Measurements from ENCODE around the gene NOP14.
"Not testable (repeated sequence)": the region's sequence is repeated elsewhere in the genome, so short reads cannot be mapped to it uniquely, and the experiment has no call there.

NOP14 gene

GRCh38 chr4:2963175-2963965 lies at the start of gene NOP14, which contains the start of gene GRK4:
Gene NOP14, minus strand, starts transcription at chr4:2963406. Its CDS starts 87 bp downstream, at chr4:2963319.
Gene GRK4, plus strand, starts transcription at chr4:2963571. Its CDS starts 500 bp downstream, at chr4:2964071.
- H3K4me1 ChIP-seq (ENCODE audit: control insufficient read depth, low read depth, low read length), result peaks cover 3% of the 10 kb centered on the region
- peaks cover 2% of the 10 kb centered on the region for H3K36me3 ChIP-seq (ENCODE audit: control insufficient read depth, low read depth, low read length)
- no peaks in the 10 kb centered on the region for H3K9me3 ChIP-seq (ENCODE audit: control insufficient read depth, low read depth, low read length)
- peak within 1 kb of the TSS; percentile 92 for H3K9ac ChIP-seq (ENCODE audit: low read length)
- H3K27me3 ChIP-seq (ENCODE audit: control insufficient read depth, insufficient read depth, low read length), result peaks cover 12% of the 10 kb centered on the region
- H3K27ac ChIP-seq (ENCODE audit: low read length), result peak within 1 kb of the TSS; percentile 63
- peak within 1 kb of the TSS; percentile 90 for H3K4me3 ChIP-seq (ENCODE audit: low read length)

- no peak overlapping the region for H3K4me3 ChIP-seq (ENCODE audit: low read length)
- no peaks in the 10 kb centered on the region for H3K36me3 ChIP-seq (ENCODE audit: control insufficient read depth, low read depth, low read length)
- no peak overlapping the region for H3K27ac ChIP-seq (ENCODE audit: low read length)
- H3K9ac ChIP-seq (ENCODE audit: low read length), result no peak overlapping the region
- no peaks in the 10 kb centered on the region for H3K4me1 ChIP-seq (ENCODE audit: control insufficient read depth, low read depth, low read length)
- no peaks in the 10 kb centered on the region for H3K9me3 ChIP-seq (ENCODE audit: control insufficient read depth, low read depth, low read length)
- H3K27me3 ChIP-seq (ENCODE audit: control insufficient read depth, insufficient read depth, low read length), result no peaks in the 10 kb centered on the region
These were observed 48.4 kb upstream of the NOP14 start for GRCh38 chr4:3011456-3012220.

DNA sequence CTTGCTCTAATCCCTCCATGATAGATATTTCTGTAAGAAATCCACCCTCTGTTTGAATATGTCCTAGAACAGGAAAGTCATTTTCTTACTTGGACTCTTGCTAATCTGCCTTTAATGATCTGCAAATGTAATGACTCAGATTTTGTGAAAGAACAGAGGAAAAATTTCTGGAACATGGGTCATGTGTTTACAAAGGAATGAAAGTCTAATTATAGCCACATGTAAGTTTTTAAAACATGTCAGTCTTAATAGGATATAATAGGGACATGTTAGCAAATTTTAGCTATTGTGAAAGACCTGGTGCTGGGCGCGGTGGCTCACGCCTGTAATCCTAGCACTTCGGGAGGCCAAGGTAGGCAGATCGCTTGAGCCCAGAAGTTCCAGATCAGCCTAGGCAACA lies 47.8 kb upstream of the NOP14 start:
- no peak overlapping the region for H3K9ac ChIP-seq (ENCODE audit: low read length)
- no peaks in the 10 kb centered on the region for H3K27me3 ChIP-seq (ENCODE audit: control insufficient read depth, insufficient read depth, low read length)
- H3K27ac ChIP-seq (ENCODE audit: low read length), result no peak overlapping the region
- no peak overlapping the region for H3K4me3 ChIP-seq (ENCODE audit: low read length)
- H3K4me1 ChIP-seq (ENCODE audit: control insufficient read depth, low read depth, low read length), result no peaks in the 10 kb centered on the region
- no peaks in the 10 kb centered on the region for H3K36me3 ChIP-seq (ENCODE audit: control insufficient read depth, low read depth, low read length)
- no peaks in the 10 kb centered on the region for H3K9me3 ChIP-seq (ENCODE audit: control insufficient read depth, low read depth, low read length)

DNA sequence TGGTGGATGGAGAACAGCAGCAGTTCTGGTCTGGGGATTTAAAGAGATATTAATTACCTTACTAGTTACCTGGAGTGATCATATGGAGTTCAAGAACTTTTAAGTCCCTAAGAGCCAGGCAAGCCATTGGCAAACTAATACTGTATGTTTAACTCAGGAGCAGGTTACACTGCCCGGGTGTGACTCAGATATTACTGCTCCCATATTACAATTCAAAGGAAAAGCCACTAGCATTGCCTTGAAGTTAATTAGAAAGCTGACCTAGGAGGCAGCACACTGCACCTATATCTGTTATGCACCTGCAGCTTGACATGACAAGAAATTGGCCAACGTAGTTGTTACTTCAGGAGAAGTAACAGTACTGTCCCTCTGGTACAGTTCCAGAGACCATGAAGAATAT lies 47.4 kb upstream of the NOP14 start:
- H3K9ac ChIP-seq (ENCODE audit: low read length), result no peak overlapping the region
- H3K9me3 ChIP-seq (ENCODE audit: control insufficient read depth, low read depth, low read length), result no peaks in the 10 kb centered on the region
- H3K27me3 ChIP-seq (ENCODE audit: control insufficient read depth, insufficient read depth, low read length), result no peaks in the 10 kb centered on the region
- H3K4me3 ChIP-seq (ENCODE audit: low read length), result no peak overlapping the region
- H3K4me1 ChIP-seq (ENCODE audit: control insufficient read depth, low read depth, low read length), result no peaks in the 10 kb centered on the region
- H3K27ac ChIP-seq (ENCODE audit: low read length), result no peak overlapping the region
- no peaks in the 10 kb centered on the region for H3K36me3 ChIP-seq (ENCODE audit: control insufficient read depth, low read depth, low read length)

- H3K27me3 ChIP-seq (ENCODE audit: control insufficient read depth, insufficient read depth, low read length), result no peaks in the 10 kb centered on the region
- no peaks in the 10 kb centered on the region for H3K4me1 ChIP-seq (ENCODE audit: control insufficient read depth, low read depth, low read length)
- H3K9me3 ChIP-seq (ENCODE audit: control insufficient read depth, low read depth, low read length), result no peaks in the 10 kb centered on the region
- H3K27ac ChIP-seq (ENCODE audit: low read length), result no peak overlapping the region
- H3K9ac ChIP-seq (ENCODE audit: low read length), result no peak overlapping the region
- H3K4me3 ChIP-seq (ENCODE audit: low read length), result no peak overlapping the region
- no peaks in the 10 kb centered on the region for H3K36me3 ChIP-seq (ENCODE audit: control insufficient read depth, low read depth, low read length)
These were observed 46.2 kb upstream of the NOP14 start for GRCh38 chr4:3009422-3009821.

DNA sequence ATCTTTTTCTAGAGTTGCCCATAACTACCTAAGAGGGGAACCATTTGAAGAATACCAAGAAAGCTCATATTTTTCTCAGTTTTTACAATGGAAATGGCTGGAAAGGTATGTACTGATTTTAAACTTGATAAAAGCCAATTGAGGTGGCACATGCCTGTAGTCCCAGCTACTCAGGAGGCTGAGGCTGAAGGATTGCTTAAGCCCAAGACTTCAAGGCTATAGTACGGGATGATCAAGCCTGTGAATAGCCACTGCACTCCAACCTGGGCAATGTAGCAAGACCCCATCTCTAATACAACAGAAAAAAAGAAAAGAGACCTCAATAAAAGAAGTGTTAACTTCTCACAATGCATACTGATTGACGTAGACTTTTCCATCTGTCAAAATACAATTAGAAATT lies 44.5 kb upstream of the NOP14 start:
- Histone ChIP-seq H3K9me3 (ENCODE audit: control insufficient read depth, low read depth, low read length) (no peaks in the 10 kb centered on the region), H3K27me3 (ENCODE audit: control insufficient read depth, insufficient read depth, low read length) (no peaks in the 10 kb centered on the region), H3K4me3 (ENCODE audit: low read length) (no peak overlapping the region), H3K36me3 (ENCODE audit: control insufficient read depth, low read depth, low read length) (no peaks in the 10 kb centered on the region), H3K27ac (ENCODE audit: low read length) (no peak overlapping the region), H3K4me1 (ENCODE audit: control insufficient read depth, low read depth, low read length) (no peaks in the 10 kb centered on the region), H3K9ac (ENCODE audit: low read length) (no peak overlapping the region)

GRCh38 chr4:2996415-2996814 lies 33.2 kb upstream of the NOP14 start:
- Histone ChIP-seq H3K4me1 (ENCODE audit: control insufficient read depth, low read depth, low read length) (no peaks in the 10 kb centered on the region), H3K4me3 (ENCODE audit: low read length) (no peak overlapping the region), H3K9ac (ENCODE audit: low read length) (no peak overlapping the region), H3K27me3 (ENCODE audit: control insufficient read depth, insufficient read depth, low read length) (no peaks in the 10 kb centered on the region), H3K27ac (ENCODE audit: low read length) (no peak overlapping the region), H3K9me3 (ENCODE audit: control insufficient read depth, low read depth, low read length) (no peaks in the 10 kb centered on the region), H3K36me3 (ENCODE audit: control insufficient read depth, low read depth, low read length) (no peaks in the 10 kb centered on the region)

DNA sequence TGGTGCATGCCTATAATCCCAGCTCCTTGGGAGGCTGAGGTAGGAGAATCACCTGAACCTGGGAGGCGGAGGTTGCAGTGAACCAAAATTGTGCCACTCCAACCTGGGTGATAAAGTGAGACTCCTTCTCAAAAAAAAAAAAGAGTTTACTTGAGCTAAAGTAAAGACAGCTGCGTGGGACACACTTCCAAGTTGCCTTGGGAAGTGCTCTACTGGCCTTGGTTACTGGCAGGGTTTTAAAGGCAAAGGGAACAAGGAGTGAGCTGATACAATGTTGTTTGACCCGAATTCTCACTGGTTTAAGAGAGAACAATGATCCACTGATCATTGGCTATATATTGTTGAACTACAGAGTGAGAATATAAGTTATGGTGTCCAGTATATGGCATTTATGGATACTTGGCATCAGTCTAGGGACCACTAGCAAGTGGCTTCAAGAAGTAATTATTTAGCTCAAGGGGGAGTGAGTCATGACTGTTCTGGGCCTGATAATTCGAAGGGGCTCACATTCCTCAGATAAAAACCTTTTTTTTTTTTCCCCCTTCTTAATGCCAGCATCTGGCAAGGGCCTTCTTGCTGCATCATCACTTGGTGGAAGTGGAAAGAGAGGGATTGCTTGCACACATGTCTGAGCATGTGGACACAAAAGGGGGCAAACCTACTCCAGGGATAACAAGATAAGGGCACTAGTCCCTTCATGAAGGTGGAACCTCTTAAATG lies 32.5 kb upstream of the NOP14 start:
- H3K4me3 ChIP-seq (ENCODE audit: low read length), result no peak overlapping the region
- H3K27ac ChIP-seq (ENCODE audit: low read length), result no peak overlapping the region
- no peaks in the 10 kb centered on the region for H3K36me3 ChIP-seq (ENCODE audit: control insufficient read depth, low read depth, low read length)
- H3K9ac ChIP-seq (ENCODE audit: low read length), result no peak overlapping the region
- no peaks in the 10 kb centered on the region for H3K4me1 ChIP-seq (ENCODE audit: control insufficient read depth, low read depth, low read length)
- no peaks in the 10 kb centered on the region for H3K27me3 ChIP-seq (ENCODE audit: control insufficient read depth, insufficient read depth, low read length)
- no peaks in the 10 kb centered on the region for H3K9me3 ChIP-seq (ENCODE audit: control insufficient read depth, low read depth, low read length)

DNA sequence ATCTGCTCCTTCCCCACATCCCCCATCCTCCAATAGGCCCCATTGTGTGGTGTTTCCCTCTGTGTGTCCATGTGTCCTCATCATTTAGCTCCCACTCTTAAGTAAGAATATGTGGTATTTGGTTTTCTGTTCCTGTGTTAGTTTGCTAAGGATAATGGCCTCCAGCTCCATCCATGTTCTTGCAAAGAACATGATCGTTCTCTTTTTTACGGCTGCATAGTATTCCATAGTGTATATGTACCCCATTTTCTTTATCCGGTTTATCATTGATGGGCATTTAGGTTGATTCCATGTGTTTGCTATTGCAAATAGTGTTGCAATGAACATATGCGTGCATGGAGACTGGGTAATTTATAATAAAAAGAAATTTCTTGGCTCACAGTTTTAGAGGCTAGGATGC lies 31.7 kb upstream of the NOP14 start:
- Histone ChIP-seq H3K9me3 (ENCODE audit: control insufficient read depth, low read depth, low read length) (no peaks in the 10 kb centered on the region), H3K4me3 (ENCODE audit: low read length) (no peak overlapping the region), H3K27me3 (ENCODE audit: control insufficient read depth, insufficient read depth, low read length) (no peaks in the 10 kb centered on the region), H3K4me1 (ENCODE audit: control insufficient read depth, low read depth, low read length) (no peaks in the 10 kb centered on the region), H3K36me3 (ENCODE audit: control insufficient read depth, low read depth, low read length) (no peaks in the 10 kb centered on the region), H3K27ac (ENCODE audit: low read length) (no peak overlapping the region), H3K9ac (ENCODE audit: low read length) (no peak overlapping the region)

DNA sequence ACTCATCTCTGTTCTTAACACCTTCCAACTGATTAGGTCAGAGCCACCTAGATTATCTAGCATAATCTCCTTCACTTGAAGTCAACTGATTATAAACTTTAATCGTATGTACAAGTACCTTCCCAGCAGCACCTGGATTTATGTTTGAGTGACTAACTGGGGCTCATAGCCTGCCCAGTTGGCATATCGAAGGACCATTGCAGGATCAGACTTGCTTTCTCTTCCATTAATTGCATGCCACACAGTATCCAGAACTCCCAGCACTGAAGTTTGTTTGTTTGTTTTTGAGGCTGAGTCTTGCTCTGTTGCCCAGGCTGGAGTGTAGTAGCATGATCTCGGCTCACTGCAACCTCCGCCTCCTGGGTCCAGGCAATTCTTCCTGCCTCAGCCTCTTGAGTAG lies 28.0 kb upstream of the NOP14 start:
- Histone ChIP-seq H3K36me3 (ENCODE audit: control insufficient read depth, low read depth, low read length) (no peaks in the 10 kb centered on the region), H3K27me3 (ENCODE audit: control insufficient read depth, insufficient read depth, low read length) (no peaks in the 10 kb centered on the region), H3K9ac (ENCODE audit: low read length) (no peak overlapping the region), H3K4me1 (ENCODE audit: control insufficient read depth, low read depth, low read length) (no peaks in the 10 kb centered on the region), H3K9me3 (ENCODE audit: control insufficient read depth, low read depth, low read length) (no peaks in the 10 kb centered on the region), H3K4me3 (ENCODE audit: low read length) (no peak overlapping the region), H3K27ac (ENCODE audit: low read length) (no peak overlapping the region)

- H3K27ac ChIP-seq (ENCODE audit: low read length); H3K9me3 ChIP-seq (ENCODE audit: control insufficient read depth, low read depth, low read length); H3K4me3 ChIP-seq (ENCODE audit: low read length); H3K4me1 ChIP-seq (ENCODE audit: control insufficient read depth, low read depth, low read length); H3K27me3 ChIP-seq (ENCODE audit: control insufficient read depth, insufficient read depth, low read length); H3K9ac ChIP-seq (ENCODE audit: low read length); H3K36me3 ChIP-seq (ENCODE audit: control insufficient read depth, low read depth, low read length): not testable (repeated sequence)
These were observed 20.5 kb upstream of the NOP14 start for GRCh38 chr4:2983715-2984114.

All from iPS-18a (cell line).